Neural crest cell (in vitro differentiated cells): ENCODE results near the gene DIAPH3. TPM values are rescaled to one million over a fixed set of nuclear protein-coding genes. Genes with fewer than 3 reads are reported as not detected.

Experiments
- DNase-seq: peaks from one replicate; pipeline ENCODE4 v3.0.0; 2021; ENCODE audit warnings: low read depth, mixed read lengths, low spot score
- H3K27ac Mint-ChIP-seq: one replicate; pipeline ENCODE4 v1.8.0; 2021; ENCODE audit warnings: mild to moderate bottlenecking, mixed read lengths; ENCODE audit not compliant: unreplicated experiment
- H3K27me3 Mint-ChIP-seq: 2 replicates; pipeline ENCODE4 v1.8.0; 2021; ENCODE audit warnings: low read depth, mild to moderate bottlenecking, mixed read lengths
- H3K36me3 Mint-ChIP-seq: 2 replicates; pipeline ENCODE4 v1.8.0; 2021; ENCODE audit warnings: low read depth, mild to moderate bottlenecking, mixed read lengths
- H3K4me1 Mint-ChIP-seq: 2 replicates; pipeline ENCODE4 v1.8.0; 2021; ENCODE audit warnings: mixed read lengths
- H3K4me3 Mint-ChIP-seq: one replicate; pipeline ENCODE4 v1.8.0; 2021; ENCODE audit warnings: mild to moderate bottlenecking, mixed read lengths
- H3K9me3 Mint-ChIP-seq: 2 replicates; pipeline ENCODE4 v1.8.0; 2021; ENCODE audit warnings: mixed read lengths
- total RNA-seq: library from RNA; stranded (reverse); gene quantifications from 2 replicates; pipeline ENCODE4 v1.2.1, GENCODE V29; 2021
- TF ChIP-seq, protein P1 (sequence below): fragments of 200-600 bp; sonication (generic); conservative IDR thresholded peaks from 2 replicates; pipeline ENCODE4 v1.5.0; 2021; ENCODE audit warnings: antibody characterized with exemption, mild to moderate bottlenecking

The DIAPH3 gene
- total RNA-seq, 1 donor from 2014 or later: 16.4 TPM

DNA sequence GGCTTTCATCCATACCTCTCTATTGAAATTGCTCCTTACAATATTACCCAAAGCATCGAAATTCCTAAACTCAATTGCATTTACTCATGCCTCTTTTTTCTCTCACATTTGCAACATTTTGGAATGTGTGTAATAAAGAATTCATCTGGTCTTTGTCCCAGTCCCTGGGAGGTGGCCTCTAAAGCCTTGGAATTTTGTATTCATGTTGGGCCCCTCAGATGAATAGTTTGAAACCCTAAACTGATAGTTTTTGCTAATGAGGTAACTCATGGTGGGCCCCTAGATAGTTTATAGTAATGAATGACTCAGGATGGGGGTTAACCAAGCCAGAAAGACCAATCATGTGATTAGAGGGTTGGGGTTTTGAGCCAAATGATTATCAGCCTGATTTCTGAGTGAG lies 490.4 kb downstream of the DIAPH3 start:
- Mint-ChIP-seq H3K4me1 (peaks cover 5% of the 10 kb centered on the region), H3K9me3 (no peaks in the 10 kb centered on the region), H3K27ac (no peak overlapping the region), H3K27me3 (no peaks in the 10 kb centered on the region), H3K36me3 (no peaks in the 10 kb centered on the region), H3K4me3 (no peak overlapping the region)
- DNase-seq: no peak
- TF ChIP-seq, protein P1, sequence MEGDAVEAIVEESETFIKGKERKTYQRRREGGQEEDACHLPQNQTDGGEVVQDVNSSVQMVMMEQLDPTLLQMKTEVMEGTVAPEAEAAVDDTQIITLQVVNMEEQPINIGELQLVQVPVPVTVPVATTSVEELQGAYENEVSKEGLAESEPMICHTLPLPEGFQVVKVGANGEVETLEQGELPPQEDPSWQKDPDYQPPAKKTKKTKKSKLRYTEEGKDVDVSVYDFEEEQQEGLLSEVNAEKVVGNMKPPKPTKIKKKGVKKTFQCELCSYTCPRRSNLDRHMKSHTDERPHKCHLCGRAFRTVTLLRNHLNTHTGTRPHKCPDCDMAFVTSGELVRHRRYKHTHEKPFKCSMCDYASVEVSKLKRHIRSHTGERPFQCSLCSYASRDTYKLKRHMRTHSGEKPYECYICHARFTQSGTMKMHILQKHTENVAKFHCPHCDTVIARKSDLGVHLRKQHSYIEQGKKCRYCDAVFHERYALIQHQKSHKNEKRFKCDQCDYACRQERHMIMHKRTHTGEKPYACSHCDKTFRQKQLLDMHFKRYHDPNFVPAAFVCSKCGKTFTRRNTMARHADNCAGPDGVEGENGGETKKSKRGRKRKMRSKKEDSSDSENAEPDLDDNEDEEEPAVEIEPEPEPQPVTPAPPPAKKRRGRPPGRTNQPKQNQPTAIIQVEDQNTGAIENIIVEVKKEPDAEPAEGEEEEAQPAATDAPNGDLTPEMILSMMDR: no peak

DNA sequence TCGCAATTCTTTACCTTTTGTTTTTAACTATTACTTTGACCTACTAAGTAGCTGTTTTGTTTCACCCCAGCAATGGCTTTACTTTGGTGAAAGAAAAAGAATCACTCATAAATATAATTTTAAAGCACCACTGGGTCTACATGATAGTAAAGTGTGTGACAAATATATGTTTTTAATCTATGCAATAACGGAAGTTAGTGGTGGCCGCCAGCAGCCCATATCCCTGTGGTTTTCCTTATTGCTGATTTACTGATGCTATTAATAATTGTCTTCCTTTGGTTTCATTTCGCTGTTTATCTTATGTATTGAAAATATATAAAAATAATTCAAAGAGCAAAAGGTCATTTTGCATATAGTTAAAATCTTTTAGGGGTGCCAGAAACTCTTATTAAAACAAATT lies 491.3 kb downstream of the DIAPH3 start:
- Mint-ChIP-seq H3K27me3 (no peaks in the 10 kb centered on the region), H3K4me3 (no peak overlapping the region), H3K27ac (no peak overlapping the region), H3K4me1 (no peaks in the 10 kb centered on the region), H3K36me3 (no peaks in the 10 kb centered on the region), H3K9me3 (no peaks in the 10 kb centered on the region)
- DNase-seq: no peak
- TF ChIP-seq, protein P1: no peak

DNA sequence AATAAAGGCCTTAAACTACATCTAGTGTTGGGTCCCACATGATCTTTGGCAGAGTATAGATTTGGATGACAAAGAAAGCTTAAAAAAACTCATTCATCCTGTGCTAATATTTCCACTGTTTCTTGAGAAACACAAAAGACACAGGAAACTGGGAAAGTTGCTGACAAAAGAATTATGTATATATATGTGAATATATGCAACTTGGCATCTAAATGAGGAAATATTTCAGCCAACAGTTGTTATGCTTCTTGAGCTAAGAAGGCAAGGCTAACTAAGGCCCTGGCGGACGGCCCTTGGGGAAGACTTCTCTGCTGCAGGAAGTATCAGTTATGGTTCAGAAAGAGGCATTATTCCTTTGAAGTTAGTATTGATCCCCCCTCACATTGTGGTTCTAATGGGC lies 491.8 kb downstream of the DIAPH3 start:
- Mint-ChIP-seq H3K36me3 (no peaks in the 10 kb centered on the region), H3K4me3 (no peak overlapping the region), H3K4me1 (no peaks in the 10 kb centered on the region), H3K9me3 (no peaks in the 10 kb centered on the region), H3K27me3 (no peaks in the 10 kb centered on the region), H3K27ac (no peak overlapping the region)
- TF ChIP-seq, protein P1: no peak
- DNase-seq: no peak

DNA sequence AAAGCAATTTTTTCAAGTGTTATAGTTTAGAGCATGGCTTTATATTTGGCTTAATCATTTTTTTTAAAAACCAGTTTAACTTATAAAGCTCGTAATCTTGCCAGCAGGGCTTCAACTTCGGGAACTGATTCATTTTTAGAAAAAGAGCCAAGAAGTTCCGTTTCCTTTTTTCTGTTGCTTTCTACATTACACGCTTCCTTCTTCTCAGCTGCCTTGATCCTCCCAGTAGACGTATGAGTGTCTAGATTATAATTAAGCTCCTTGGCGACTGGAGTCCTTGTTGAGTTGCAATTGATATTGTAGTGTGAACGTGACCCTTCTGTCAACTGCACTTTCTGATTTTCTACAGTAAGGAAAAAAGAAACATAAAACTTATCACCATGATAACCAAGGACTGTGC lies 497.2 kb downstream of the DIAPH3 start:
- H3K9me3 Mint-ChIP-seq: peaks cover 2% of the 10 kb centered on the region
- H3K27me3 Mint-ChIP-seq: no peaks in the 10 kb centered on the region
- TF ChIP-seq, protein P1: no peak
- peaks cover 12% of the 10 kb centered on the region for H3K36me3 Mint-ChIP-seq
- peaks cover 13% of the 10 kb centered on the region for H3K4me1 Mint-ChIP-seq
- no peak for DNase-seq
- H3K4me3 Mint-ChIP-seq: no peak overlapping the region
- H3K27ac Mint-ChIP-seq: no peak overlapping the region

DNA sequence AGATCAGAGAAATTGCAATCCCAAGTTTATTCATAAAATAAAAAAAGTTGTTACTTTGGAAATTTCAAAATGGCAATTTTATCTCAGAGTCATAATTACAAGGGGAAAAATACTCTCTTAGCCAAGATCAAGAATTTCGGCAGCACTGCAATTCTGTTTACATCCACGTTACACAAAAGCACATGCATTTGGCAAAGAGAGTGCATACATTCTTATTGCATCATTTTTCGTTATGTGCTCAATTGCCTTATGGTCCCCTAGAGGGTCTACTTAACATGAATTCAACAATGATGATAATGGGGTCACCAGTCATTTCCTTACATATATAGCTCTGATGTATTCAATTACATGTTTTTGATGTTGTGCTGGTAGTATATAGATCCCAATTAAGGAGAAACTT lies 498.0 kb downstream of the DIAPH3 start:
- H3K9me3 Mint-ChIP-seq: peaks cover 2% of the 10 kb centered on the region
- DNase-seq: no peak
- H3K27ac Mint-ChIP-seq: no peak overlapping the region
- H3K4me3 Mint-ChIP-seq: no peak overlapping the region
- no peaks in the 10 kb centered on the region for H3K27me3 Mint-ChIP-seq
- TF ChIP-seq, protein P1: no peak
- H3K4me1 Mint-ChIP-seq: peaks cover 15% of the 10 kb centered on the region
- peaks cover 12% of the 10 kb centered on the region for H3K36me3 Mint-ChIP-seq

DNA sequence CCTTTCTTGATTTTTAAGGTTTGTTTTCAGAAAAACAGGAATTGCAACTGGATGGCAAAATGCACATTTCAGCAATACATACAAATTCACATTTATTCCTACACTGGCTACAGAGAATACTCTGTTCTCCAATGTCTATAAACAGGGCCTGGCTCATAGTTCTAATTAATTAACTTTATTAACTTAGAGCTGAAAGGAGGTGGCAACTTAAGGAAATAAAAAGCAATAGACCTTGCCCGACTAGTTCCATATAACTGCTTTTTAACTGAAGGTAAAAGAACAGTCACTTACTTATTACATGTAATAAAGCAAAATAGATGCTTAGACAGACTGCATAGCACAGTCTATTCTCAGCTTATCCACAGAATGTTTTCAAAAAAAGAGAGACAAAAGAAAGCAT lies 498.5 kb downstream of the DIAPH3 start:
- H3K27me3 Mint-ChIP-seq: no peaks in the 10 kb centered on the region
- peaks cover 21% of the 10 kb centered on the region for H3K4me1 Mint-ChIP-seq
- TF ChIP-seq, protein P1: no peak
- no peak overlapping the region for H3K4me3 Mint-ChIP-seq
- DNase-seq: no peak
- peaks cover 2% of the 10 kb centered on the region for H3K9me3 Mint-ChIP-seq
- H3K27ac Mint-ChIP-seq: no peak overlapping the region
- H3K36me3 Mint-ChIP-seq: peaks cover 12% of the 10 kb centered on the region
